Neuronal stem cell (in vitro differentiated cells): ENCODE results near the gene FOXJ1.

Source experiments
- DNase-seq: peaks from one replicate; pipeline ENCODE4 v3.0.0-alpha.2; 2013; ENCODE audit warnings: low spot score
- H2AFZ ChIP-seq: one replicate; pipeline ENCODE4 v1.6.1; 2013; ENCODE audit warnings: mild to moderate bottlenecking, low read length, inconsistent platforms
- H2AK5ac ChIP-seq: 2 replicates; pipeline ENCODE4 v1.6.1; 2013; ENCODE audit warnings: low read depth, mild to moderate bottlenecking, inconsistent platforms, low read length, moderate library complexity, mixed read lengths
- H2BK120ac ChIP-seq: 2 replicates; pipeline ENCODE4 v1.6.1; 2013; ENCODE audit warnings: low read depth, mild to moderate bottlenecking, inconsistent platforms, low read length, moderate library complexity, mixed read lengths
- H2BK12ac ChIP-seq: one replicate; pipeline ENCODE4 v1.6.1; 2013; ENCODE audit warnings: low read length, inconsistent platforms
- H2BK15ac ChIP-seq: 2 replicates; pipeline ENCODE4 v1.6.1; 2013; ENCODE audit warnings: mild to moderate bottlenecking, low read length, inconsistent platforms, mixed read lengths
- H2BK5ac ChIP-seq: one replicate; pipeline ENCODE4 v1.6.1; 2013; ENCODE audit warnings: inconsistent platforms, mild to moderate bottlenecking, low read length, moderate library complexity
- H3K14ac ChIP-seq: one replicate; pipeline ENCODE4 v1.6.1; 2013; ENCODE audit warnings: low read length, inconsistent platforms
- H3K18ac ChIP-seq: 2 replicates; pipeline ENCODE4 v1.6.1; 2013; ENCODE audit warnings: low read length, inconsistent platforms
- H3K23ac ChIP-seq: 2 replicates; pipeline ENCODE4 v1.6.1; 2013; ENCODE audit warnings: low read depth, mild to moderate bottlenecking, mixed read lengths, low read length, inconsistent platforms; ENCODE audit not compliant: poor library complexity
- H3K27ac ChIP-seq: replicated peaks from 3 replicates; pipeline ENCODE4 v1.5.1; 2013; ENCODE audit warnings: low read length, inconsistent platforms
- H3K27me3 ChIP-seq, 3 experiments: 2 replicates each; pipeline ENCODE4 v1.6.1; 2013; ENCODE audit warnings: low read length in 3 of 3, mild to moderate bottlenecking in 2 of 3, inconsistent platforms in 1 of 3, low read depth in 1 of 3, mixed read lengths in 1 of 3, moderate library complexity in 1 of 3; ENCODE audit not compliant: control insufficient read depth in 3 of 3, insufficient read depth in 3 of 3
- H3K36me3 ChIP-seq, 2 donors: replicated peaks in 1 of 2; 2 replicates each; pipeline ENCODE4 v1.6.1; 2013; ENCODE audit warnings: low read length in 2 of 2; ENCODE audit not compliant: control insufficient read depth in 2 of 2, insufficient read depth in 2 of 2
- H3K4ac ChIP-seq: 2 replicates; pipeline ENCODE4 v1.6.1; 2013; ENCODE audit warnings: inconsistent platforms, mild to moderate bottlenecking, low read length, moderate library complexity
- H3K4me1 ChIP-seq, 2 donors: 1 replicate in 1 of 2; 2 replicates in 1 of 2; pipeline ENCODE4 v1.6.1; 2013; ENCODE audit warnings: low read length in 2 of 2, low read depth in 1 of 2; ENCODE audit not compliant: control insufficient read depth in 2 of 2, insufficient read depth in 1 of 2
- H3K4me2 ChIP-seq: one replicate; pipeline ENCODE4 v1.6.1; 2013; ENCODE audit warnings: mild to moderate bottlenecking, low read length, inconsistent platforms; ENCODE audit not compliant: insufficient read depth, poor library complexity, severe bottlenecking
- H3K4me3 ChIP-seq, 2 donors: 2 replicates each; pipeline ENCODE4 v1.5.1; 2013; ENCODE audit warnings: low read length in 2 of 2, mild to moderate bottlenecking in 2 of 2, inconsistent platforms in 1 of 2, moderate library complexity in 1 of 2
- H3K79me1 ChIP-seq: one replicate; pipeline ENCODE4 v1.6.1; 2013; ENCODE audit warnings: low read depth, mild to moderate bottlenecking, inconsistent platforms, low read length, moderate library complexity
- H3K9ac ChIP-seq: one replicate; pipeline ENCODE4 v1.6.1; 2013; ENCODE audit warnings: mild to moderate bottlenecking, low read depth, low read length, inconsistent platforms; ENCODE audit not compliant: poor library complexity
- H3K9me3 ChIP-seq, 2 donors: replicated peaks in 1 of 2; 2 replicates each; pipeline versions ENCODE3 to v1.6.1; 2013; ENCODE audit warnings: low read length in 2 of 2, mild to moderate bottlenecking in 2 of 2, inconsistent platforms in 1 of 2, low read depth in 1 of 2, mixed read lengths in 1 of 2, moderate library complexity in 1 of 2; ENCODE audit not compliant: control insufficient read depth in 2 of 2, insufficient read depth in 1 of 2
- H4K8ac ChIP-seq: one replicate; pipeline ENCODE4 v1.6.1; 2013; ENCODE audit warnings: low read depth, mild to moderate bottlenecking, inconsistent platforms, low read length, moderate library complexity
- H4K91ac ChIP-seq: one replicate; pipeline ENCODE4 v1.6.1; 2013; ENCODE audit warnings: low read length, low read depth, mild to moderate bottlenecking, inconsistent platforms; ENCODE audit not compliant: poor library complexity
- WGBS, 2 donors: extraction: QIAGEN DNeasy Blood & Tissue Kit; methylation state at CpG; one replicate each; pipeline ENCODE4 v1.1.7; 2013; ENCODE audit warnings: missing lambda C conversion rate in 2 of 2, mixed read lengths in 1 of 2; ENCODE audit not compliant: insufficient read length in 2 of 2, insufficient replicate concordance in 1 of 2; ENCODE audit errors: extremely low coverage in 2 of 2; 5-methylcytosine and 5-hydroxymethylcytosine counted together
- small RNA-seq: library from polyadenylated mRNA; stranded (forward); fragments of <200 nt; extraction: miRNeasy Mini kit (QIAGEN cat#:217004); gene quantifications from one replicate; pipeline ENCODE3, GENCODE V24; 2013; ENCODE audit not compliant: insufficient read depth

The FOXJ1 gene

DNA sequence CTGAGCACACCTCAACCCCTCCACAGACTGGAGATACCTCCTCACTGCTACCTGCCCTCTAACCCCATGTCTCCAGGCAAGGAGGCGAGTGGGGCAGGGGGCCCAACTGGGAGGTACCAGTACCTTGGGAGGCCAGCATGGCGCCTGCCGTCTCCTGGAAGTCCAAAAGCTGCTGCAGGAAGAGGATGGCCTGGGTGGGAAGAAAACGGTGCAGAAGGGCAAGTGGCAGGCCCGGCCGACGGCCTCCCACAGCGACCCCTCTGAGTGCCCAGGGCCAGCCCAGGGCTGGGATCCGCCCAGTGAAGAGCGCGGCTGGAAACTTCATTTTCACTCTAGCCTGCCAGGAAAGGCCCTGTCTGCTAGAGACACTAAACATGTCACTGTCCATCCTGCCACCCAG lies 53.5 kb downstream of the FOXJ1 start:
- Histone ChIP-seq H2AK5ac (no peak overlapping the region), H3K14ac (no peak overlapping the region), H3K27ac (no peak overlapping the region), H2AFZ (no peak overlapping the region), H2BK120ac (no peak overlapping the region), H3K4ac (no peak overlapping the region), H3K79me1 (no peaks in the 10 kb centered on the region), H3K9ac (no peak overlapping the region), H2BK15ac (no peak overlapping the region), H3K18ac (no peak overlapping the region), H3K36me3 (peaks cover 56 to 97% of the 10 kb centered on the region in 2 donors), H2BK5ac (peak overlapping the region; percentile 75), H3K27me3 (no peaks in the 10 kb centered on the region), H4K8ac (no peak overlapping the region), H3K9me3 (no peaks in the 10 kb centered on the region), H2BK12ac (no peak overlapping the region), H3K4me3 (no peak overlapping the region), H3K23ac (no peak overlapping the region), H3K4me1 (no peaks in the 10 kb centered on the region), H4K91ac (no peak overlapping the region), H3K4me2 (no peak overlapping the region)
- no peak for DNase-seq
- no CpG with 5 or more reads among the region's 11 CpGs for WGBS, 2 donors

- no CpG with 5 or more reads among the region's 9 CpGs for WGBS, 2 donors
- H4K8ac ChIP-seq: no peak overlapping the region
- no peak overlapping the region for H3K4me2 ChIP-seq
- H3K14ac ChIP-seq: no peak overlapping the region
- no peak for DNase-seq
- H3K23ac ChIP-seq: no peak overlapping the region
- H3K18ac ChIP-seq: no peak overlapping the region
- H2BK120ac ChIP-seq: no peak overlapping the region
- H3K4me3 ChIP-seq: no peak overlapping the region
- H2BK15ac ChIP-seq: no peak overlapping the region
- H3K9me3 ChIP-seq: no peaks in the 10 kb centered on the region
- H2AK5ac ChIP-seq: no peak overlapping the region
- H3K4ac ChIP-seq: no peak overlapping the region
- peaks cover 57 to 95% of the 10 kb centered on the region in 2 donors for H3K36me3 ChIP-seq
- H3K27ac ChIP-seq: no peak overlapping the region
- H3K4me1 ChIP-seq: peaks cover 0 to 2% of the 10 kb centered on the region in 2 donors
- no peak overlapping the region for H2BK5ac ChIP-seq
- H4K91ac ChIP-seq: no peak overlapping the region
- H2AFZ ChIP-seq: no peak overlapping the region
- no peaks in the 10 kb centered on the region for H3K79me1 ChIP-seq
- H3K27me3 ChIP-seq: no peaks in the 10 kb centered on the region
- no peak overlapping the region for H3K9ac ChIP-seq
- H2BK12ac ChIP-seq: no peak overlapping the region
These were observed 54.7 kb downstream of the FOXJ1 start for GRCh38 chr17:76086384-76086783.

Small RNA genes lying within 50 kb of the gene (small RNA-seq; reads per million reads assigned to genes)
- 3.9 reads per million, percentile 6 among the genes with 10 or more reads in this experiment for gene MIR6868
